ENCODE measurements around the gene ERN1. TPM values are rescaled to one million over a fixed set of nuclear protein-coding genes. Genes with fewer than 3 reads are reported as not detected.
A peak's percentile ranks its signal among the peaks of the same experiment; 100 is the strongest.

ERN1 gene
- total and polyA plus RNA-seq, 2 of the 8 experiments (the other 6 are each of a cell fraction or from before 2014, with no cell fraction given) = 1.8 to 3.9 TPM

GRCh38 chr17:64085650-64086005, 44.3 kb downstream of the ERN1 start:
- Histone ChIP-seq H2AK5ac (ENCODE audit: low read depth, low read length) (no peak overlapping the region), H3K4me1 (replicated peaks in 1 of 4; ENCODE audit: control insufficient read depth in 3 of 4, insufficient read depth in 4 of 4, low read length in 3 of 4) (peaks cover 0 to 7% (median 0%) of the 10 kb centered on the region in 4 experiments; a peak in 2 of 7 replicates), H3K9me3 (ENCODE audit: insufficient read depth in 2 of 2, low read depth in 1 of 2, low read length in 1 of 2) (no peaks in the 10 kb centered on the region), H3K18ac (ENCODE audit: extremely low read depth, low read length) (no peak overlapping the region), H2BK5ac (ENCODE audit: low read depth, low read length) (no peak overlapping the region), H3K27ac (ENCODE audit: low read depth, low read length) (no peak overlapping the region), H3K79me2 (ENCODE audit: control insufficient read depth in 1 of 2, insufficient read depth in 2 of 2, low read length in 2 of 2) (no peaks in the 10 kb centered on the region), H2AFZ (ENCODE audit: low read length) (peak overlapping the region; percentile 78), H2BK15ac (ENCODE audit: low read length) (no peak overlapping the region), H2BK12ac (ENCODE audit: low read depth, low read length) (no peak overlapping the region), H4K91ac (replicated peaks; ENCODE audit: insufficient read length, low read length) (no peak overlapping the region), H3K9ac (replicated peaks in 1 of 4; ENCODE audit: extremely low read depth in 1 of 4, low read depth in 3 of 4, low read length in 3 of 4) (no peak overlapping the region), H3K56ac (replicated peaks; ENCODE audit: insufficient read length, low read depth, low read length) (no peak overlapping the region), H3K79me1 (ENCODE audit: low read depth, low read length) (no peaks in the 10 kb centered on the region), H3K23me2 (ENCODE audit: low read depth, low read length) (no peaks in the 10 kb centered on the region), H3K4ac (replicated peaks; ENCODE audit: insufficient read length, low read depth, low read length) (no peak overlapping the region), H3K4me3 (ENCODE audit: extremely low read depth in 1 of 4, insufficient read depth in 2 of 4, low read depth in 3 of 4, low read length in 4 of 4) (no peak overlapping the region), H4K8ac (ENCODE audit: extremely low read depth, insufficient read depth, low read length) (no peak overlapping the region), H3K14ac (ENCODE audit: insufficient read length) (no peak overlapping the region), H2BK20ac (ENCODE audit: low read length) (no peak overlapping the region), H3K23ac (ENCODE audit: insufficient read length) (no peak overlapping the region), H3K27me3 (replicated peaks in 1 of 4; ENCODE audit: control insufficient read depth in 3 of 4, extremely low read depth in 1 of 4, insufficient read depth in 3 of 4, low read length in 3 of 4) (no peaks in the 10 kb centered on the region; a peak in 1 of 7 replicates), H2BK120ac (replicated peaks; ENCODE audit: low read depth, low read length) (no peak overlapping the region), H3K4me2 (ENCODE audit: insufficient read depth in 1 of 2, low read depth in 2 of 2, low read length in 2 of 2) (no peak overlapping the region), H4K5ac (ENCODE audit: insufficient read length, low read depth, low read length) (no peak overlapping the region), H4K20me1 (replicated peaks in 1 of 2; ENCODE audit: control insufficient read depth in 1 of 2, insufficient read depth in 2 of 2, low read length in 2 of 2) (no peaks in the 10 kb centered on the region), H3K36me3 (ENCODE audit: control insufficient read depth in 2 of 4, insufficient read depth in 4 of 4, low read length in 3 of 4) (no peaks in the 10 kb centered on the region)
- 87% methylated on average over 2 of the region's 2 CpGs; no CpG with 5 or more reads in 1 of the 2 experiments for WGBS, 2 experiments (ENCODE audit: extremely low coverage in 1 of 2, insufficient coverage in 1 of 2, insufficient read length in 1 of 2, insufficient replicate concordance in 2 of 2, low coverage in 1 of 2, low lambda C conversion rate in 2 of 2, missing lambda C conversion rate in 1 of 2)
- CTCF ChIA-PET (ENCODE audit: partially characterized antibody) = interaction anchor here (1.1 to 4.0 kb wide), 4 partner anchors 22 to 72 kb away, joined by 3 to 24 read pairs (median 10); no protein-coding TSS in a partner anchor
- TF ChIP-seq USF2 (IDR thresholded peaks at IDR 0.05; ENCODE audit: low read length) = no peak
- TF ChIP-seq, protein P1, sequence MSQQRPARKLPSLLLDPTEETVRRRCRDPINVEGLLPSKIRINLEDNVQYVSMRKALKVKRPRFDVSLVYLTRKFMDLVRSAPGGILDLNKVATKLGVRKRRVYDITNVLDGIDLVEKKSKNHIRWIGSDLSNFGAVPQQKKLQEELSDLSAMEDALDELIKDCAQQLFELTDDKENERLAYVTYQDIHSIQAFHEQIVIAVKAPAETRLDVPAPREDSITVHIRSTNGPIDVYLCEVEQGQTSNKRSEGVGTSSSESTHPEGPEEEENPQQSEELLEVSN (IDR thresholded peaks at IDR 0.05) = no peak
- POLR2A ChIA-PET (ENCODE audit: partially characterized antibody) = interaction anchor here (0.7 to 3.7 kb wide), 2 partner anchors 21 to 61 kb away, joined by 4 to 17 read pairs; no protein-coding TSS in a partner anchor
- DNase-seq (ENCODE audit: low read depth in 1 of 2, low spot score in 2 of 2) (no peak), FAIRE-seq (no peak)
